IPS-20b (cell line): ENCODE data around the gene PNPLA7.
"Not testable (repeated sequence)": the region's sequence is repeated elsewhere in the genome, so short reads cannot be mapped to it uniquely, and the experiment has no call there.

ENCODE experiments used
- H3K27ac ChIP-seq: one replicate; pipeline ENCODE4 v1.5.1; 2013; ENCODE audit warnings: low read length
- H3K27me3 ChIP-seq: 2 replicates; pipeline ENCODE4 v1.6.1; 2013; ENCODE audit warnings: mild to moderate bottlenecking, low read length, inconsistent platforms; ENCODE audit not compliant: insufficient read depth
- H3K36me3 ChIP-seq: 2 replicates; pipeline ENCODE4 v1.6.1; 2013; ENCODE audit warnings: low read depth, mild to moderate bottlenecking, inconsistent platforms, low read length, moderate library complexity; ENCODE audit not compliant: insufficient read depth
- H3K4me1 ChIP-seq: 2 replicates; pipeline ENCODE4 v1.6.1; 2013; ENCODE audit warnings: mild to moderate bottlenecking, control low read depth, inconsistent platforms, low read length, moderate library complexity; ENCODE audit not compliant: insufficient read depth
- H3K4me3 ChIP-seq: 2 replicates; pipeline ENCODE4 v1.5.1; 2013; ENCODE audit warnings: mild to moderate bottlenecking, low read length, inconsistent platforms
- H3K9ac ChIP-seq: 2 replicates; pipeline ENCODE4 v1.6.1; 2013; ENCODE audit warnings: low read depth, mild to moderate bottlenecking, inconsistent platforms, low read length, moderate library complexity
- H3K9me3 ChIP-seq: 2 replicates; pipeline ENCODE4 v1.6.1; 2013; ENCODE audit warnings: mild to moderate bottlenecking, low read depth, low read length, inconsistent platforms; ENCODE audit not compliant: insufficient read depth

Gene PNPLA7

DNA sequence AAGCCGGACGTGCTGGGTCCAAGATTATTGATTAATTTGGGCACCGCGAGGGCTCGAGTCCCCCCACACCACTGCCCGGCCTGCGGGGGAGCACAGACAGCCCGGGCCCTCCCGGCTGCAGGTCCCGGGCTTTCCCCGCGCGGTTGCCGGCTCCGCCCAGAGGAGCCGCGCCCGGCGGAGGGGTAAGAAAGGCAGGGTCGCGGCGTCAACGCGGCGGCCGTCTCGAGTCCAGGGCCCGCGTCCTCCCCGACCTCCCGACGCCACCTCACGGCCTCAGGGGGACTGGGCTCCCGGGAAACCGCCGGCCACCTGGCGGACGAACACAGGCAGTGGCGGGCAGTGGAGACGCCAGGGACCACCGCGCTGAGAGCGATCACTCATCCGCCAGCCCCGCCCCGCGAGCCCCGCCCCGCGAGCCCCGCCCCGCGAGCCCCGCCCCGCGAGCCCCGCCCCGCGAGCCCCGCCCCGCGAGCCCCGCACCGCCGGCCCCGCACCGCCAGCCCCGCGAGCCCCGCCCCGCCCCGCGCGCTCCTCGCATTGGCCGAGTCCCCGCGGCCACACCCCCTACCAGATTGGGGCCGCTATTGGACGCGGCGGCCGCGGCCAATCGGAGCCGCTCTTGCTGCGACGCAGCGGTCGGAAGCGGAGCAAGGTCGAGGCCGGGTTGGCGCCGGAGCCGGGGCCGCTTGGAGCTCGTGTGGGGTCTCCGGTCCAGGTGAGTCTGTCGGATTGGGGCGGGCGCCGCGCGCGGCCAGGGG lies 1.2 kb upstream of the PNPLA7 start, which contains the start of gene MRPL41:
MRPL41 (plus strand) TSS at position 616 of the 758 bp plus-strand sequence. CDS start 203 bp downstream, outside the sequence.
- Histone ChIP-seq H3K27me3 (no peaks in the 10 kb centered on the region), H3K4me1 (no peaks in the 10 kb centered on the region), H3K27ac (peak within 1 kb of the TSS; percentile 54), H3K9ac (peak within 1 kb of the TSS; percentile 74; the same call in 1 of the 2 replicates), H3K4me3 (peak within 1 kb of the TSS; percentile 90), H3K9me3 (no peaks in the 10 kb centered on the region; the same call in 1 of the 2 replicates), H3K36me3 (peaks cover 20% of the 10 kb centered on the region)

DNA sequence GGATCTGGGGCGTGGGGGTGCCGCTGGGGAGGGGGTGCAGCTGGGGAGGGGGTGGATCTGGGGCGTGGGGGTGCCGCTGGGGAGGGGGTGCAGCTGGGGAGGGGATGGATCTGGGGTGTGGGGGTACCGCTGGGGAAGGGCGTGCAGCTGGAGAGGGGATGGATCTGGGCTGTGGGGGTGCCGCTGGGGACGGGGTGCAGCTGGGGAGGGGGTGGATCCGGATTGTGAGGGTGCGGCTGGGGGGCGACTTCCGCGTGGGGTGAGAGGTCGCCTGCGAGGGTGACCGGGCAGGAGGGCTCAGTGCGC lies 709 bp upstream of the PNPLA7 start:
- H3K27me3 ChIP-seq, H3K4me1 ChIP-seq, H3K27ac ChIP-seq, H3K9ac ChIP-seq, H3K9me3 ChIP-seq: not testable (repeated sequence)
- H3K36me3 ChIP-seq: peaks cover 15% of the 10 kb centered on the region
- peak overlapping the region; percentile 59 for H3K4me3 ChIP-seq

DNA sequence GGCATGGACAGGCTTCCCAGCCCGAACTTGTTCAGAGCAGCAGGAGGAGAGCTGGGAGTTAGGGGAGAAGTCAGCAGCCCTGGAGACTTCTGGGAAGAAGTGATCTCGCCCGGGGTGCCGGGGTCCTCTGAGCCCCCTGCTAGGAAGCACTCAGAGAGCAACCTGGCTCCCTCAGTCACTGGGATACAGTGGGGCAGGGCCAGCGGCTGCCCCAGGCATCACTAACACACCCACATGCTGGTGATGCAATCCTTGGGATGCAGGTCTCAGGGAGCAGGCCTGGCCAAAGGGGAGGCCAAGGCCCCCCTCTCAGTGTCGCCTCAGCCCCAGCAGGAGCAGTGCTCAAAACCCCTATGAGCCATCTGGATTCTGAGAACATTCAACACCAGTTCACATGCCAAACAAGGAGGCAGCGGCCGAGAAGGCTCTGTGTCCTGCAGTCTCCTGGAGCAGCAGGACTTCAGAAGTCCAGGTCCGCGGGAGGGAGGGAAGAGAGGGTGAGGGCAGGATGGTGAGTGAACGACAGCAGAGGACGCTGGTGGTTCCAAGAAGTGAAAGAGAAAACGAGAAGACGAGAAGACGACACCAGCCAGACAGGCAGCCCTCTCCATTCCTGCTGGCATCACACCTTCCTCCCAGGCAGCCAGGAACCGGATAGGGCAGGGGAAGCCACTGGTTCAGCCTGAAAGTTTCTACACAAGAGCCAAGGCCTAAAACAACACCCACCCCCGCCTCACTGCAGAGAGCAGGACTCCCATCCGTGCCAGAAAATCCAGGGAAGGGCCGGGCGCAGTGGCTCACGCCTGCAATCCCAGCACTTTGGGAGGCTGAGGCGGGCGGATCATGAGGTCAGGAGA lies 2.3 kb downstream of the PNPLA7 start:
- Histone ChIP-seq H3K4me1 (no peaks in the 10 kb centered on the region), H3K4me3 (no peak overlapping the region), H3K9ac (no peak overlapping the region), H3K27me3 (no peaks in the 10 kb centered on the region), H3K36me3 (no peaks in the 10 kb centered on the region), H3K27ac (no peak overlapping the region), H3K9me3 (peaks cover 4% of the 10 kb centered on the region; the same call in 1 of the 2 replicates)

GRCh38 chr9:137545123-137545522 lies 5.1 kb downstream of the PNPLA7 start:
- no peaks in the 10 kb centered on the region for H3K4me1 ChIP-seq
- H3K27me3 ChIP-seq: no peaks in the 10 kb centered on the region
- no peaks in the 10 kb centered on the region for H3K36me3 ChIP-seq
- no peak overlapping the region for H3K27ac ChIP-seq
- no peak overlapping the region for H3K9ac ChIP-seq
- H3K9me3 ChIP-seq: peaks cover 4% of the 10 kb centered on the region; the same call in 1 of the 2 replicates
- H3K4me3 ChIP-seq: no peak overlapping the region

GRCh38 chr9:137544176-137544760 lies 5.9 kb downstream of the PNPLA7 start:
- no peaks in the 10 kb centered on the region for H3K27me3 ChIP-seq
- H3K4me3 ChIP-seq: no peak overlapping the region
- H3K36me3 ChIP-seq: no peaks in the 10 kb centered on the region
- H3K4me1 ChIP-seq: no peaks in the 10 kb centered on the region
- no peak overlapping the region for H3K9ac ChIP-seq
- no peak overlapping the region for H3K27ac ChIP-seq
- H3K9me3 ChIP-seq: peaks cover 4% of the 10 kb centered on the region; the same call in 1 of the 2 replicates

DNA sequence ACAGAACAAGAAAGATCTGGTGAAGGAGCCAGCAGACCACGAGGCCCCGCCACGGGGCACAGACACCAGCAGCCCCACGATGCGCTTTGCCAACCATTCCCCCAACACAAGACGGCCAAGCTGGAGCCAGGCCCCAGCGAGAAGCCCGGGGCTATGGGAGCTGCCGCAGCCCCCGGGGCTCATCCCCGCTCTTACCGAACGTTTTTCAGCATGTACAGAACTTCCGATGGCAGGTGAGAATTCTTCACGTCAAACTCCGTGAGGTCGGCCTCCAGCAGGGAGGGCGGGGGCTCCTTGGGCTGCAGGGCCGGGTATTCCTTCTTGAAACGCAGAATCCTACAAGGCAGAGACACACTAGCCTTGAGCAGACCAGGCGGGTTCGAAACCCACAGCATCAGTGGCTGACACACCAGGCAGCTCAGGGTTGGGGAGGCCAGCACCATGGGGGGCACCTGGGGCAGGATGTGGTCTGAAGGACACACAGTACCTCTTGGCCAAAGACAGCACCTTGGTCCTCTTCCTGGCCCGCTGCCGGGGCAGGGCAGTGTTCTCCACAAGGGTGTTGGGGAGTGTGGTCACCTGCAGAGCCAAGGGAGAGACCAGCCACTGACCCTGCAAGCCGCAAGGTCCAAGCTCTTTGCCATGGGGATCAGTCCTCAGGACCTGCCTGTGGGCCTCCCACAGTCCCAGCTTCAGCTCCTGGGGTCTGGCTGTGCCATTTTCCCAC lies 6.8 kb downstream of the PNPLA7 start:
- H3K4me3 ChIP-seq: no peak overlapping the region
- no peaks in the 10 kb centered on the region for H3K27me3 ChIP-seq
- no peak overlapping the region for H3K27ac ChIP-seq
- H3K4me1 ChIP-seq: no peaks in the 10 kb centered on the region
- peaks cover 4% of the 10 kb centered on the region; the same call in 1 of the 2 replicates for H3K9me3 ChIP-seq
- no peak overlapping the region for H3K9ac ChIP-seq
- H3K36me3 ChIP-seq: no peaks in the 10 kb centered on the region

GRCh38 chr9:137542486-137542885 lies 7.7 kb downstream of the PNPLA7 start:
- peaks cover 4% of the 10 kb centered on the region; the same call in 1 of the 2 replicates for H3K9me3 ChIP-seq
- no peaks in the 10 kb centered on the region for H3K36me3 ChIP-seq
- H3K27ac ChIP-seq: no peak overlapping the region
- no peak overlapping the region for H3K9ac ChIP-seq
- no peak overlapping the region for H3K4me3 ChIP-seq
- no peaks in the 10 kb centered on the region for H3K27me3 ChIP-seq
- no peaks in the 10 kb centered on the region for H3K4me1 ChIP-seq

- Histone ChIP-seq H3K36me3 (no peaks in the 10 kb centered on the region), H3K27ac (no peak overlapping the region), H3K27me3 (no peaks in the 10 kb centered on the region), H3K9me3 (no peaks in the 10 kb centered on the region), H3K4me3 (no peak overlapping the region), H3K9ac (no peak overlapping the region), H3K4me1 (no peaks in the 10 kb centered on the region)
These were observed 9.7 kb downstream of the PNPLA7 start for GRCh38 chr9:137540536-137540935.

DNA sequence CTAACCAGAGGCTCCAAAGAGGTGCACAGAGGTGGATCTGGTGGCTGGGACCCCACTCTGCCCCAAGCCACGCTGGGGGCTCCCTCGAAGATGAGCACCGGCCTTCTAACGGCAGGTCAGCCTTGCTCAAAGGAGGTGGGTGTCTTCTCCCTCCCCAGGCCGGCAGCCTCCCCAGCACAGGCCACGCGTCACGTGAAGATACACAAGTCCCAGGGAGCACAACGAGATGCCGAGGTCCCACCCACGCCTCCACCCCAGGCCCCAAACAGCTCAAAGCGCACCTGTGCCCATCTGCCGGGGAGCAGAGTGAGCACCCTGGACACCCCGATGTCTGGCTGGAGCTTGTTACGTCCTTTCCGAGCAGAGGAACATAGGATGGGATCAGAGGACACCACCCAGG lies 12.1 kb downstream of the PNPLA7 start:
- H3K9ac ChIP-seq: no peak overlapping the region
- H3K4me1 ChIP-seq: peaks cover 3% of the 10 kb centered on the region; the same call in 1 of the 2 replicates
- H3K36me3 ChIP-seq: no peaks in the 10 kb centered on the region
- H3K27me3 ChIP-seq: no peaks in the 10 kb centered on the region
- H3K9me3 ChIP-seq: no peaks in the 10 kb centered on the region
- no peak overlapping the region for H3K27ac ChIP-seq
- no peak overlapping the region for H3K4me3 ChIP-seq

GRCh38 chr9:137536594-137537131 lies 13.5 kb downstream of the PNPLA7 start:
- not testable (repeated sequence) for H3K9me3 ChIP-seq, H3K27ac ChIP-seq, H3K4me3 ChIP-seq, H3K27me3 ChIP-seq, H3K36me3 ChIP-seq, H3K9ac ChIP-seq, H3K4me1 ChIP-seq

- Histone ChIP-seq H3K4me3 (no peak overlapping the region), H3K36me3 (no peaks in the 10 kb centered on the region), H3K27me3 (no peaks in the 10 kb centered on the region), H3K9ac (no peak overlapping the region), H3K4me1 (peaks cover 3% of the 10 kb centered on the region; the same call in 1 of the 2 replicates), H3K9me3 (no peaks in the 10 kb centered on the region), H3K27ac (no peak overlapping the region)
These were observed 15.1 kb downstream of the PNPLA7 start for GRCh38 chr9:137535120-137535428.
